ENCODE results near the gene IGF2BP3. TPM values are rescaled to one million over a fixed set of nuclear protein-coding genes. Genes with fewer than 3 reads are reported as not detected.

The IGF2BP3 gene
- total and polyA plus RNA-seq, 10 donors, result 0.17 to 6.8 (median 1.6) TPM

DNA sequence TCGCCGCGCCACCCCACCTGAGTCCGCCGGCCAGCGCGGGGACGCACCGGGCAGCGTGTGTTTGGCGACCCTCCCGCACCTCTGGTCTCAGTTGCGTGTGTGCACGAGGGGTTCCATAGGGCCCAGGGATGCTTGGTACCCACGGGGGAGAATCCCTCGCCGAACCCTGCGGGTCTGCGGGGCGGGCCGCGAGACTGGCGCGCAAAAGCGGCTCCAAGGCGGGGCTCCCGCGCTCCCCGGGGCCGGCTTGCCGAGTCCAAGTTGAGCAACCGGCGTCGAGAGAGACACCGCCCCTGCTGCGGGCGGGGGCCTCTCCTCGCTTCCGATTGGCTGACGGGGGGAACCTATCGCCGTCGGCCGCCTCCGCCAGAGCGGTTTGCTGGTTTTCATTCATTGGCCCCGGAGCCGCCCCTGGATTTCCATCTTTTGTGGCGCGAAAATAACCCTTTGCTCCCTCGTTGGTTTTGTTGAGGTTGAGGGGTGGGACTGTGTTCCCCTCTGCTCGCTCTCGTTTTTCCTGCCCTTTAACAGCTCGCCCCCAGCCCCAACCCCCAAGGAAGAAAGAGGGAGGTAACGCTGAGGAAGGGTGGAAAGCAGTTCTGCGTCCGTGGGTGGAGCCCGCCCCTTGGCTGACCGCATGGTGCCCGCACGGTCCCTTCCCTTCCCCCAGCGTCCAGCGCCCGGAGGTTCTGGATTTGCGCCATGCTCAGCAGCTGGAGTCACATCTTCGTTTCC, 4.0 kb upstream of the IGF2BP3 start:
- peaks cover 0 to 22% (median 0%) of the 10 kb centered on the region in 8 donors for H3K9me3 ChIP-seq
- peaks cover 5 to 100% (median 99%) of the 10 kb centered on the region in 7 donors for H3K27me3 ChIP-seq (replicated peaks in 1 of 7)
- TF ChIP-seq POLR2AphosphoS5 (IDR thresholded peaks at IDR 0.05), result peak in 2 of 3 donors; percentile 56 to 75
- no peak for TF ChIP-seq POLR2A (IDR thresholded peaks at IDR 0.05)
- peak in 1 of 11 experiments; percentile 15 for TF ChIP-seq CTCF (IDR thresholded peaks at IDR 0.05 in 8 of 11, conservative IDR thresholded peaks at IDR 0.05 in 3 of 11)
- peak; percentile 89 for DNase-seq
- no peak overlapping the region for H3K27ac ChIP-seq
- peak overlapping the region in 7 of 8 donors; percentile 21 to 66 (median 32) for H3K4me3 ChIP-seq
- 1 to 3% (median 1%) methylated on average over 33 to 66 of the region's 66 CpGs for WGBS, 5 donors
- peaks cover 21 to 47% (median 40%) of the 10 kb centered on the region in 6 donors for H3K4me1 ChIP-seq
- H3K36me3 ChIP-seq, result no peaks in the 10 kb centered on the region
- intact Hi-C loops (cut with DNase I; ENCODE audit: low total_unique reads), result no loop called here

- no peak for TF ChIP-seq POLR2AphosphoS5 (IDR thresholded peaks at IDR 0.05)
- no peak for TF ChIP-seq CTCF (IDR thresholded peaks at IDR 0.05 in 8 of 11, conservative IDR thresholded peaks at IDR 0.05 in 3 of 11)
- TF ChIP-seq POLR2A (IDR thresholded peaks at IDR 0.05), result no peak
- peaks cover 26 to 52% (median 45%) of the 10 kb centered on the region in 6 donors for H3K4me1 ChIP-seq
- H3K27ac ChIP-seq, result no peak overlapping the region
- WGBS, 5 donors, result 1 to 2% (median 2%) methylated on average over 17 to 23 of the region's 23 CpGs
- no peak for DNase-seq
- peak overlapping the region in 7 of 8 donors; percentile 21 to 66 (median 32) for H3K4me3 ChIP-seq
- peaks cover 0 to 22% (median 0%) of the 10 kb centered on the region in 8 donors for H3K9me3 ChIP-seq
- H3K27me3 ChIP-seq (replicated peaks in 1 of 7), result peaks cover 10 to 100% (median 100%) of the 10 kb centered on the region in 7 donors
- intact Hi-C loops (cut with DNase I; ENCODE audit: low total_unique reads), result no loop called here
- H3K36me3 ChIP-seq, result no peaks in the 10 kb centered on the region
These were observed 3.5 kb upstream of the IGF2BP3 start for GRCh38 chr7:23473844-23474093.

DNA sequence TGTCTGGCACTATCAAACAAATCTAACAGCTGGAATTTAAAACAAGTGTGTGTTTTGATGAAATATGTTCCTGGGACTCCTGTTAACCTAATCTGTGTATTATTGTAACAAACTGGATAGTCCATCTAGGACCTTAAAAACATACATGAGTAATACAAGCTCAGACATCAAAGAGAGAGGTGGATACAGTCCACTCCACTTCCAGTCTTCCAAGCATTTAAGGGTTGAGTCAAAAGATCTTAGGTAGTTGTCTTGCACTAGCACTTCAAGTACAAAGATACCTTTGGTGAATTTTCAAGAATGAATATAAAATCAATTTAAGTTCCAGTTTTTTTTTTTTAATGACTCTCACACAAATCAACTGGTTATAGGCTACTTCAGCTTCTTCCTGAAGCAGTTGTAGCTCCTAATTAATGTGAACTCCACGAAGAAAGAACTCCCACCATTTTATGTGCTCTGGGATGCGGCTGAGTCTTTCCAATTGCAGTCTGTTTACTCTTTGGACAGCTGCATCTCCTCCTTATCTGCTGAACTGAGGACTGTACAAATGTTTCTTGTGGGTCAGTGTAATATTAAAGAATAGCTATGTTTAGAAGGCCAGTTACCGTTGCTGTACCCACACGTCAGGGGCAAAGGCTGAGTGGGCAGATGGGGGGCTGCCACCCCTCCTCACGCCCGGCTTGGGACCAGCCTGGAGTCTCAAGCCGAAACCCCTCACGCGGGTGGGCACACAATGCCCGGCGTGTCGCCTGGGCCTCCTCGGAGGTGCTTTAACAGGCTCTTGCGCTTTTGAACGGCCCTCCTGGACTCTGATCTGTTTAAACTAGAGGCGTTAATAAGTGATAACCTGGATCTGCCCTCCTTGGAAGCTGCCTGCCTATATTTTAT, 2.9 kb upstream of the IGF2BP3 start:
- no peak overlapping the region for H3K27ac ChIP-seq
- intact Hi-C loops (cut with DNase I; ENCODE audit: low total_unique reads), result no loop called here
- peak overlapping the region in 6 of 8 donors; percentile 21 to 66 (median 34) for H3K4me3 ChIP-seq
- WGBS, 5 donors, result 8 to 15% (median 12%) methylated on average over 13 to 16 of the region's 16 CpGs
- DNase-seq, result no peak
- peaks cover 0 to 22% (median 0%) of the 10 kb centered on the region in 8 donors for H3K9me3 ChIP-seq
- peaks cover 32 to 58% (median 50%) of the 10 kb centered on the region in 6 donors for H3K4me1 ChIP-seq
- peaks cover 14 to 100% (median 100%) of the 10 kb centered on the region in 7 donors for H3K27me3 ChIP-seq (replicated peaks in 1 of 7)
- no peak for TF ChIP-seq CTCF (IDR thresholded peaks at IDR 0.05 in 8 of 11, conservative IDR thresholded peaks at IDR 0.05 in 3 of 11)
- no peak for TF ChIP-seq POLR2A (IDR thresholded peaks at IDR 0.05)
- no peak for TF ChIP-seq POLR2AphosphoS5 (IDR thresholded peaks at IDR 0.05)
- H3K36me3 ChIP-seq, result no peaks in the 10 kb centered on the region

- Histone ChIP-seq H3K4me1 (peaks cover 38 to 65% (median 57%) of the 10 kb centered on the region in 6 donors), H3K27ac (no peak overlapping the region), H3K27me3 (replicated peaks in 1 of 7) (peaks cover 14 to 100% (median 100%) of the 10 kb centered on the region in 7 donors), H3K36me3 (no peaks in the 10 kb centered on the region), H3K4me3 (no peak overlapping the region), H3K9me3 (peaks cover 0 to 22% (median 0%) of the 10 kb centered on the region in 8 donors)
- TF ChIP-seq POLR2A (IDR thresholded peaks at IDR 0.05) (no peak), POLR2AphosphoS5 (IDR thresholded peaks at IDR 0.05) (no peak), CTCF (IDR thresholded peaks at IDR 0.05 in 8 of 11, conservative IDR thresholded peaks at IDR 0.05 in 3 of 11) (no peak)
- DNase-seq, result no peak
- intact Hi-C loops (cut with DNase I; ENCODE audit: low total_unique reads), result no loop called here
These were observed 2.3 kb upstream of the IGF2BP3 start for GRCh38 chr7:23472556-23472955.

Data from spleen (tissue), 11 donors.